MM.1S (cell line): ENCODE measurements around the gene RGS19.
A peak's percentile ranks its signal among the peaks of the same experiment; 100 is the strongest.

ENCODE experiments used
- DNase-seq: peaks from one replicate; pipeline ENCODE4 v3.0.0-alpha.2; 2015
- H2AFZ ChIP-seq: fragments of 300-600 bp; sonication (generic); 2 replicates; pipeline ENCODE4 v1.6.0; 2016; ENCODE audit warnings: antibody characterized with exemption, low read length
- H3F3A ChIP-seq: fragments of 300-600 bp; sonication (generic); 2 replicates; pipeline ENCODE4 v1.6.1; 2016; ENCODE audit warnings: mild to moderate bottlenecking, antibody characterized with exemption, low read length, moderate library complexity, mixed read lengths; ENCODE audit not compliant: insufficient read depth
- H3K27ac ChIP-seq: fragments of 300-600 bp; sonication (generic); 2 replicates; pipeline ENCODE4 v1.5.1; 2016; ENCODE audit warnings: mild to moderate bottlenecking, low read length
- H3K27me3 ChIP-seq: fragments of 300-600 bp; sonication (generic); replicated peaks from 2 replicates; pipeline ENCODE4 v1.6.0; 2016; ENCODE audit warnings: low read length; ENCODE audit not compliant: insufficient read depth
- H3K36me3 ChIP-seq: fragments of 300-600 bp; sonication (generic); replicated peaks from 2 replicates; pipeline ENCODE4 v1.6.1; 2016; ENCODE audit warnings: mild to moderate bottlenecking, low read length, mixed read lengths; ENCODE audit not compliant: insufficient read depth
- H3K4me1 ChIP-seq: fragments of 300-600 bp; sonication (generic); 2 replicates; pipeline ENCODE4 v1.6.1; 2016; ENCODE audit warnings: low read length, mixed read lengths
- H3K4me2 ChIP-seq: fragments of 300-600 bp; sonication (generic); 2 replicates; pipeline ENCODE4 v1.6.0; 2016; ENCODE audit warnings: low read depth, low read length
- H3K4me3 ChIP-seq: fragments of 300-600 bp; sonication (generic); 2 replicates; pipeline ENCODE4 v1.5.1; 2016; ENCODE audit warnings: low read length, mixed read lengths
- H3K79me2 ChIP-seq: fragments of 300-600 bp; sonication (generic); 2 replicates; pipeline ENCODE4 v1.6.1; 2016; ENCODE audit warnings: mixed run types, low read length, mixed read lengths
- H3K9ac ChIP-seq: fragments of 300-600 bp; sonication (generic); 2 replicates; pipeline ENCODE4 v1.6.1; 2016; ENCODE audit warnings: low read length, mixed read lengths
- H3K9me2 ChIP-seq: fragments of 300-600 bp; sonication (generic); replicated peaks from 2 replicates; pipeline ENCODE4 v1.6.1; 2016; ENCODE audit warnings: mild to moderate bottlenecking, low read length, mixed read lengths; ENCODE audit not compliant: insufficient read depth
- H3K9me3 ChIP-seq: fragments of 300-600 bp; sonication (generic); replicated peaks from 2 replicates; pipeline ENCODE4 v1.6.1; 2016; ENCODE audit warnings: mild to moderate bottlenecking, low read length, mixed read lengths; ENCODE audit not compliant: insufficient read depth
- H4K20me1 ChIP-seq: fragments of 300-600 bp; sonication (generic); 2 replicates; pipeline ENCODE4 v1.6.1; 2016; ENCODE audit warnings: mild to moderate bottlenecking, low read length, moderate library complexity, mixed read lengths; ENCODE audit not compliant: insufficient read depth
- CTCF ChIP-seq: fragments of 300-600 bp; sonication (generic); IDR thresholded peaks from 2 replicates; pipeline ENCODE4 v1.5.1; 2016; ENCODE audit warnings: antibody characterized with exemption, low read length, mixed read lengths
- EZH2 ChIP-seq: fragments of 300-600 bp; sonication (generic); optimal IDR thresholded peaks from 2 replicates; pipeline ENCODE3; 2017; ENCODE audit warnings: low read depth, mild to moderate bottlenecking, antibody characterized with exemption, low read length, mixed read lengths
- EZH2phosphoT487 ChIP-seq: fragments of 300-600 bp; sonication (generic); IDR thresholded peaks from 2 replicates; pipeline ENCODE4 v1.6.1; 2018; ENCODE audit warnings: antibody characterized with exemption, low read length

The RGS19 gene

GRCh38 chr20:64071341-64072332, 7.7 kb downstream of the RGS19 start:
- Histone ChIP-seq H3K4me3 (no peak overlapping the region), H3K9me3 (no peaks in the 10 kb centered on the region), H4K20me1 (no peaks in the 10 kb centered on the region), H3K27ac (no peak overlapping the region), H3F3A (no peaks in the 10 kb centered on the region; the same call in 1 of the 2 replicates), H3K9me2 (no peaks in the 10 kb centered on the region), H3K36me3 (no peaks in the 10 kb centered on the region), H2AFZ (no peak overlapping the region), H3K9ac (no peak overlapping the region), H3K4me1 (peaks cover 6% of the 10 kb centered on the region), H3K4me2 (no peak overlapping the region), H3K79me2 (no peaks in the 10 kb centered on the region), H3K27me3 (no peaks in the 10 kb centered on the region)
- DNase-seq: no peak
- TF ChIP-seq CTCF (no peak), EZH2phosphoT487 (no peak), EZH2 (no peak)

- TF ChIP-seq CTCF (no peak), EZH2 (no peak), EZH2phosphoT487 (no peak)
- no peak overlapping the region for H3K27ac ChIP-seq
- H4K20me1 ChIP-seq: no peaks in the 10 kb centered on the region
- no peaks in the 10 kb centered on the region for H3K36me3 ChIP-seq
- H3K4me1 ChIP-seq: peaks cover 16% of the 10 kb centered on the region
- no peak overlapping the region for H3K9ac ChIP-seq
- H3F3A ChIP-seq: peaks cover 11% of the 10 kb centered on the region
- no peak overlapping the region for H3K4me3 ChIP-seq
- no peaks in the 10 kb centered on the region for H3K79me2 ChIP-seq
- H3K9me2 ChIP-seq: no peaks in the 10 kb centered on the region
- no peaks in the 10 kb centered on the region for H3K9me3 ChIP-seq
- no peak overlapping the region for H3K4me2 ChIP-seq
- H3K27me3 ChIP-seq: no peaks in the 10 kb centered on the region
- H2AFZ ChIP-seq: no peak overlapping the region
- DNase-seq: no peak
Measured at GRCh38 chr20:64070244-64070993, 8.9 kb downstream of the RGS19 start.

- Histone ChIP-seq H3K9ac (no peak overlapping the region), H3K4me1 (peaks cover 22% of the 10 kb centered on the region), H3F3A (peaks cover 11% of the 10 kb centered on the region), H2AFZ (no peak overlapping the region), H3K79me2 (no peaks in the 10 kb centered on the region), H3K27me3 (no peaks in the 10 kb centered on the region), H3K9me3 (no peaks in the 10 kb centered on the region), H3K36me3 (no peaks in the 10 kb centered on the region), H4K20me1 (no peaks in the 10 kb centered on the region), H3K4me2 (no peak overlapping the region), H3K9me2 (no peaks in the 10 kb centered on the region), H3K4me3 (no peak overlapping the region), H3K27ac (no peak overlapping the region)
- DNase-seq: peak; percentile 31
- TF ChIP-seq EZH2 (no peak), CTCF (peak; percentile 77)
Measured at GRCh38 chr20:64069614-64070243, 9.6 kb downstream of the RGS19 start.
